H9 (cell line): ENCODE results near the gene OR13J1. TPM values are rescaled to one million over a fixed set of nuclear protein-coding genes. Genes with fewer than 3 reads are reported as not detected.

Experiments
- DNase-seq: peaks from one replicate; pipeline ENCODE4 v3.0.0-alpha.2; 2017
- H2AFZ ChIP-seq: one replicate; pipeline ENCODE4 v1.6.1; 2013; ENCODE audit warnings: mild to moderate bottlenecking, low read length, control low read depth, moderate library complexity
- H2AK5ac ChIP-seq: 2 replicates; pipeline ENCODE4 v1.6.1; 2013; ENCODE audit warnings: low read length, control low read depth, mixed read lengths; ENCODE audit not compliant: insufficient read length
- H2BK120ac ChIP-seq: one replicate; pipeline ENCODE4 v1.6.1; 2013; ENCODE audit warnings: low read depth, mild to moderate bottlenecking, low read length, control low read depth, inconsistent platforms; ENCODE audit not compliant: poor library complexity, severe bottlenecking
- H2BK12ac ChIP-seq: 2 replicates; pipeline ENCODE4 v1.6.1; 2013; ENCODE audit warnings: low read length, control low read depth, mixed read lengths, low read depth; ENCODE audit not compliant: insufficient read length
- H2BK15ac ChIP-seq: 2 replicates; pipeline ENCODE4 v1.6.1; 2013; ENCODE audit warnings: low read depth, low read length, control low read depth
- H2BK20ac ChIP-seq: one replicate; pipeline ENCODE4 v1.6.1; 2013; ENCODE audit warnings: low read depth, mild to moderate bottlenecking, low read length, control low read depth, inconsistent platforms; ENCODE audit not compliant: poor library complexity, severe bottlenecking
- H2BK5ac ChIP-seq: 2 replicates; pipeline ENCODE4 v1.6.1; 2013; ENCODE audit warnings: low read length, control low read depth, mixed read lengths; ENCODE audit not compliant: insufficient read length
- H3K14ac ChIP-seq: 2 replicates; pipeline ENCODE4 v1.6.1; 2013; ENCODE audit warnings: low read length, control low read depth; ENCODE audit not compliant: insufficient read depth
- H3K18ac ChIP-seq: 2 replicates; pipeline ENCODE4 v1.6.1; 2013; ENCODE audit warnings: low read depth, mild to moderate bottlenecking, mixed read lengths, low read length, control low read depth; ENCODE audit not compliant: insufficient read length
- H3K23ac ChIP-seq: 2 replicates; pipeline ENCODE4 v1.6.1; 2013; ENCODE audit warnings: low read length, control low read depth, mixed read lengths, low read depth; ENCODE audit not compliant: insufficient read length
- H3K23me2 ChIP-seq: 2 replicates; pipeline ENCODE4 v1.6.1; 2013; ENCODE audit warnings: low read depth, mild to moderate bottlenecking, mixed read lengths, low read length, control low read depth; ENCODE audit not compliant: insufficient read length, poor library complexity, severe bottlenecking
- H3K27ac ChIP-seq: 2 replicates; pipeline ENCODE4 v1.5.1; 2013; ENCODE audit warnings: low read length, control low read depth, mixed read lengths, low read depth; ENCODE audit not compliant: insufficient read length
- H3K27me3 ChIP-seq: 2 replicates; pipeline ENCODE4 v1.6.1; 2013; ENCODE audit warnings: low read length, control low read depth, inconsistent platforms; ENCODE audit not compliant: insufficient read depth
- H3K4ac ChIP-seq: 2 replicates; pipeline ENCODE4 v1.6.1; 2013; ENCODE audit warnings: low read depth, mild to moderate bottlenecking, control low read depth, inconsistent platforms, low read length, moderate library complexity
- H3K4me1 ChIP-seq: 2 replicates; pipeline ENCODE4 v1.6.1; 2013; ENCODE audit warnings: low read length, control low read depth, inconsistent platforms; ENCODE audit not compliant: insufficient read depth
- H3K4me2 ChIP-seq: 2 replicates; pipeline ENCODE4 v1.6.1; 2013; ENCODE audit warnings: low read length, control low read depth, mixed read lengths; ENCODE audit not compliant: insufficient read length, insufficient read depth
- H3K56ac ChIP-seq: 2 replicates; pipeline ENCODE4 v1.6.1; 2013; ENCODE audit warnings: low read depth, mild to moderate bottlenecking, mixed read lengths, low read length, control low read depth; ENCODE audit not compliant: insufficient read length
- H3K79me1 ChIP-seq: 2 replicates; pipeline ENCODE4 v1.6.1; 2013; ENCODE audit warnings: low read depth, mild to moderate bottlenecking, moderate library complexity, low read length, control low read depth, inconsistent platforms; ENCODE audit not compliant: insufficient read depth, poor library complexity, severe bottlenecking
- H3K79me2 ChIP-seq: 2 replicates; pipeline ENCODE4 v1.6.1; 2013; ENCODE audit warnings: low read length, control low read depth, inconsistent platforms; ENCODE audit not compliant: insufficient read depth
- H3K9ac ChIP-seq: 2 replicates; pipeline ENCODE4 v1.6.1; 2013; ENCODE audit warnings: low read length, control low read depth, mixed read lengths; ENCODE audit not compliant: insufficient read length; ENCODE audit errors: extremely low read depth
- H3K9me3 ChIP-seq: one replicate; pipeline ENCODE4 v1.6.1; 2013; ENCODE audit warnings: low read depth, low read length, inconsistent platforms; ENCODE audit not compliant: control insufficient read depth
- H3T11ph ChIP-seq: one replicate; pipeline ENCODE4 v1.6.1; 2013; ENCODE audit warnings: mild to moderate bottlenecking, low read length, control low read depth, inconsistent platforms
- H4K20me1 ChIP-seq: one replicate; pipeline ENCODE4 v1.6.1; 2013; ENCODE audit not compliant: control insufficient read depth, insufficient read length, insufficient read depth
- H4K5ac ChIP-seq: 2 replicates; pipeline ENCODE4 v1.6.1; 2013; ENCODE audit warnings: low read depth, mild to moderate bottlenecking, mixed read lengths, low read length, control low read depth; ENCODE audit not compliant: insufficient read length
- H4K8ac ChIP-seq: replicated peaks from 2 replicates; pipeline ENCODE4 v1.6.1; 2013; ENCODE audit warnings: low read length, control low read depth, mixed read lengths, low read depth; ENCODE audit not compliant: insufficient read length
- H4K91ac ChIP-seq: 2 replicates; pipeline ENCODE4 v1.6.1; 2013; ENCODE audit warnings: low read depth, mild to moderate bottlenecking, moderate library complexity, mixed read lengths, low read length, control low read depth; ENCODE audit not compliant: insufficient read length
- H3K27ac Mint-ChIP-seq, 3 experiments: 2 replicates in 2 of 3; 3 replicates in 1 of 3; pipeline ENCODE4 v1.8.0; 2020 to 2021; ENCODE audit warnings: mixed read lengths in 3 of 3, mild to moderate bottlenecking in 1 of 3, moderate library complexity in 1 of 3
- H3K27me3 Mint-ChIP-seq: 2 replicates; pipeline ENCODE4 v1.8.0; 2021; ENCODE audit warnings: low read depth, mild to moderate bottlenecking, moderate library complexity, mixed read lengths
- H3K36me3 Mint-ChIP-seq, 3 experiments: 2 replicates in 2 of 3; 3 replicates in 1 of 3; pipeline ENCODE4 v1.8.0; 2020 to 2021; ENCODE audit warnings: low read depth in 3 of 3, mixed read lengths in 3 of 3; ENCODE audit not compliant: insufficient read depth in 1 of 3
- H3K4me1 Mint-ChIP-seq, 2 experiments: 2 replicates each; pipeline ENCODE4 v1.8.0; 2020; ENCODE audit warnings: mixed read lengths in 2 of 2
- H3K4me3 Mint-ChIP-seq, 2 experiments: 2 replicates in 1 of 2; 3 replicates in 1 of 2; pipeline ENCODE4 v1.8.0; 2020 to 2021; ENCODE audit warnings: mild to moderate bottlenecking in 2 of 2, mixed read lengths in 2 of 2, moderate library complexity in 1 of 2
- H3K9me3 Mint-ChIP-seq, 2 experiments: 2 replicates in 1 of 2; 3 replicates in 1 of 2; pipeline ENCODE4 v1.8.0; 2020; ENCODE audit warnings: mild to moderate bottlenecking in 2 of 2, mixed read lengths in 2 of 2, moderate library complexity in 1 of 2
- CTCF ChIP-seq: fragments of 200-600 bp; sonication (generic); conservative IDR thresholded peaks from 3 replicates; pipeline ENCODE4 v1.8.0; 2021; ENCODE audit warnings: antibody characterized with exemption, mild to moderate bottlenecking
- WGBS: extraction: QIAGEN DNeasy Blood & Tissue Kit; methylation state at CpG from one replicate; pipeline ENCODE4 v1.1.7; 2013; ENCODE audit warnings: missing lambda C conversion rate, low lambda C conversion rate, mixed read lengths; ENCODE audit not compliant: insufficient read length; ENCODE audit errors: extremely low coverage; 5-methylcytosine and 5-hydroxymethylcytosine counted together
- total RNA-seq: library from RNA; stranded (reverse); gene quantifications from 2 replicates; pipeline ENCODE4 v1.2.1, GENCODE V29; 2021

The OR13J1 gene
- total RNA-seq, 1 experiment from 2014 or later, result not detected

- Histone ChIP-seq H3K14ac (no peak overlapping the region), H2AFZ (no peak overlapping the region), H3T11ph (no peak overlapping the region), H4K91ac (no peak overlapping the region), H3K9ac (no peak overlapping the region), H3K4me1 (peaks cover 6% of the 10 kb centered on the region; the same call in 1 of the 2 replicates), H2BK15ac (no peak overlapping the region), H3K27ac (no peak overlapping the region), H3K79me2 (no peaks in the 10 kb centered on the region), H2BK12ac (no peak overlapping the region), H3K9me3 (no peaks in the 10 kb centered on the region), H3K4me2 (no peak overlapping the region), H2BK120ac (no peak overlapping the region), H3K23ac (no peak overlapping the region), H2BK5ac (no peak overlapping the region), H3K4ac (no peak overlapping the region), H2AK5ac (no peak overlapping the region), H3K27me3 (no peaks in the 10 kb centered on the region), H3K56ac (no peak overlapping the region), H4K20me1 (no peaks in the 10 kb centered on the region), H4K5ac (no peak overlapping the region), H3K79me1 (no peaks in the 10 kb centered on the region), H3K23me2 (peaks cover 12% of the 10 kb centered on the region), H3K18ac (no peak overlapping the region), H4K8ac (no peak overlapping the region), H2BK20ac (no peak overlapping the region)
- no peaks in the 10 kb centered on the region; a peak in 1 of 5 replicates for H3K9me3 Mint-ChIP-seq
- H3K27me3 Mint-ChIP-seq, result peaks cover 1% of the 10 kb centered on the region
- no CpG with 5 or more reads among the region's 4 CpGs for WGBS
- H3K4me1 Mint-ChIP-seq, result peaks cover 40 to 46% of the 10 kb centered on the region in 2 experiments
- no peaks in the 10 kb centered on the region for H3K36me3 Mint-ChIP-seq
- H3K4me3 Mint-ChIP-seq, result peak overlapping the region in 1 of 2 experiments; percentile 38; a peak in 2 of 5 replicates
- H3K27ac Mint-ChIP-seq, result no peak overlapping the region
- TF ChIP-seq CTCF, result peak; percentile 82
- DNase-seq, result peak; percentile 46
Observed at GRCh38 chr9:35826071-35826701, 44.0 kb downstream of the OR13J1 start.
